PC-3 (cell line): ENCODE data around the gene CEACAM21. TPM values are rescaled to one million over a fixed set of nuclear protein-coding genes. Genes with fewer than 3 reads are reported as not detected.

Experiments used
- ATAC-seq: fragments of 200-7000 bp; cut with Tn5 transposase; 2 replicates; pipeline ENCODE4 v1.9.1; 2020; ENCODE audit warnings: mild to moderate bottlenecking, moderate library complexity
- BruUV-seq: library from RNA; stranded (reverse); fragments of 400-500 nt; replicated peaks from 2 replicates; lab custom pipeline; 2021; lab: Mats Ljungman, UMichigan
- CTCF ChIA-PET: fragments of 300-600 bp; sonication (Branson Sonifier 250); formaldehyde crosslinking; loops from one replicate; lab custom pipeline; 2022; ENCODE audit warnings: antibody characterized with exemption; lab: Charles Lee
- POLR2A ChIA-PET: fragments of 300-600 bp; sonication (Branson Sonifier 250); formaldehyde crosslinking; loops from one replicate; lab custom pipeline; 2022; ENCODE audit warnings: antibody characterized with exemption; ENCODE audit not compliant: unreplicated experiment; lab: Charles Lee
- DNase-seq: peaks from one replicate; pipeline ENCODE4 v3.0.0-alpha.2; 2015
- H2AFZ ChIP-seq: fragments of 300-600 bp; sonication (generic); 2 replicates; pipeline ENCODE4 v1.6.0; 2016; ENCODE audit warnings: antibody characterized with exemption, low read length
- H3F3A ChIP-seq: fragments of 300-600 bp; sonication (generic); one replicate; pipeline ENCODE4 v1.6.0; 2017; ENCODE audit warnings: antibody characterized with exemption, low read length, control low read depth, mild to moderate bottlenecking; ENCODE audit not compliant: unreplicated experiment
- H3K27ac ChIP-seq: fragments of 300-600 bp; sonication (generic); 2 replicates; pipeline ENCODE4 v1.5.1; 2016; ENCODE audit warnings: mild to moderate bottlenecking, low read length
- H3K27me3 ChIP-seq: fragments of 300-600 bp; sonication (generic); 2 replicates; pipeline ENCODE4 v1.6.1; 2016; ENCODE audit warnings: low read length, mixed read lengths
- H3K36me3 ChIP-seq: fragments of 300-600 bp; sonication (generic); 2 replicates; pipeline ENCODE4 v1.6.1; 2016; ENCODE audit warnings: low read depth, mixed run types, low read length, mixed read lengths
- H3K4me1 ChIP-seq: fragments of 300-600 bp; sonication (generic); 2 replicates; pipeline ENCODE4 v1.5.1; 2016; ENCODE audit warnings: low read length; ENCODE audit not compliant: insufficient read depth
- H3K4me2 ChIP-seq: fragments of 300-600 bp; sonication (generic); 2 replicates; pipeline ENCODE4 v1.6.0; 2016; ENCODE audit warnings: low read length
- H3K4me3 ChIP-seq: fragments of 300-600 bp; sonication (generic); 2 replicates; pipeline ENCODE4 v1.5.1; 2016; ENCODE audit warnings: mild to moderate bottlenecking, low read length, mixed read lengths
- H3K79me2 ChIP-seq: fragments of 300-600 bp; sonication (generic); 2 replicates; pipeline ENCODE4 v1.6.1; 2017; ENCODE audit warnings: low read length, mixed read lengths
- H3K9ac ChIP-seq: fragments of 300-600 bp; sonication (generic); 2 replicates; pipeline ENCODE4 v1.6.0; 2016; ENCODE audit warnings: mild to moderate bottlenecking, low read length
- H3K9me2 ChIP-seq: fragments of 300-600 bp; sonication (generic); replicated peaks from 2 replicates; pipeline ENCODE4 v1.6.1; 2016; ENCODE audit warnings: mixed run types, low read length, mixed read lengths
- H3K9me3 ChIP-seq: fragments of 300-600 bp; sonication (generic); 2 replicates; pipeline ENCODE4 v1.6.1; 2016; ENCODE audit warnings: low read length, mixed read lengths
- H4K20me1 ChIP-seq: fragments of 300-600 bp; sonication (generic); 2 replicates; pipeline ENCODE4 v1.6.1; 2016; ENCODE audit warnings: low read length, mixed read lengths
- EZH2 ChIP-seq: fragments of 300-600 bp; sonication (generic); IDR thresholded peaks from one replicate; pipeline ENCODE4 v1.6.1; 2017; ENCODE audit warnings: antibody characterized with exemption, mild to moderate bottlenecking, low read length; ENCODE audit not compliant: unreplicated experiment
- EZH2phosphoT487 ChIP-seq: fragments of 300-600 bp; sonication (generic); IDR thresholded peaks from 2 replicates; pipeline ENCODE4 v1.6.1; 2018; ENCODE audit warnings: mild to moderate bottlenecking, antibody characterized with exemption, low read length, borderline replicate concordance
- intact Hi-C: fragments of 100-400 bp; cut with micrococcal nuclease; formaldehyde crosslinking; loops from 2 replicates; pipeline ENCODE4 v1.9.0; 2023
- total RNA-seq: library from RNA; depleted of rRNA; stranded (reverse); fragments of >200 nt; gene quantifications from 2 replicates; pipeline ENCODE4 v1.2.3, GENCODE V29; 2014
- TF ChIP-seq, protein P1 (sequence below): fragments of 300-600 bp; sonication (generic); conservative IDR thresholded peaks from 2 replicates; pipeline ENCODE4 v1.5.1; 2017; ENCODE audit warnings: antibody characterized with exemption, low read depth, mild to moderate bottlenecking, low read length

The CEACAM21 gene
- total RNA-seq, 1 experiment from 2014 or later, result not detected

DNA sequence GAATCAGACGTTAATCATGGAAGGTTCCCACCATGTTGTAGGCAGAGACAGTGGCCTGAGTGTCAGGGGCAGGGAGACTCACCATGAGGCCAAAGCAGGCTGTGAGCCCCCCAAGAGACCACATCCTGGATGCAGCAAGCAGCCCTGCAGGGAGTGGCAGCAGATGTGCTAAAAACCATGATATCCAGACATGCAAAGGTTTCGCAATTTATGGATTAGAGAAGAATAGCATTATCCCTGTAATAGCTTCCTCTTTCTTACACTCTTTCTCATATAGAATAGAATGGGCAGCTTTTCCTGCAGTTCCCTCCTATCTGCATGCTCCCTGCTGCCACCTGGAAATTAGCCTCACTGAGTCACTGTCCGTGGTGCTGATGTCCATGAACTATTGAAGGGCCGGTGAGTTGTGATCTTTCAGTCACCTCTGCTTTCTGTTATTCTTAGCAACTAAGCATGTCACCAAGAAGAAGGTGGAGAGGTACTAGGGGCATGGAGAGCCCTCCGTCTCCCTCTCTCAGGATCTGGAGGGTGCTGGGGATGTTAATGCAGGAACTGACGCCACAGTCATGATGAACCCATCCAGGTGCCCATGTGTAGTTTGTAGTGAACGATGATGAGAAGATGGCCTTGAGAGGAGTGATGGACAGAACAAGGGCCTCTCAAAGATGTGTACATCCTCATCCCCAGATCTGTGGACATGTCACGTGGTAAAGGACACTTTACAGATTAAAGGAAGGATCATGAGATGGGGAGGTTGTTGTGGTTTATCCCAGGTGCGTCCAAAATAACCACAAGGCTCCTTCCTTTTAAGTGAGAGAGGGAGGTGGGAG lies 41.0 kb downstream of the CEACAM21 start:
- Histone ChIP-seq H3K9me3 (no peaks in the 10 kb centered on the region), H3K9me2 (no peaks in the 10 kb centered on the region), H3K9ac (no peak overlapping the region), H3K79me2 (no peaks in the 10 kb centered on the region), H3K4me1 (no peaks in the 10 kb centered on the region), H3K27me3 (peaks cover 6% of the 10 kb centered on the region; the same call in 1 of the 2 replicates), H2AFZ (no peak overlapping the region), H3K27ac (no peak overlapping the region), H3F3A (no peaks in the 10 kb centered on the region), H3K4me3 (no peak overlapping the region), H3K4me2 (no peak overlapping the region), H4K20me1 (no peaks in the 10 kb centered on the region), H3K36me3 (no peaks in the 10 kb centered on the region)
- BruUV-seq, result no TSS peak
- TF ChIP-seq EZH2 (no peak), EZH2phosphoT487 (no peak)
- TF ChIP-seq, protein P1, sequence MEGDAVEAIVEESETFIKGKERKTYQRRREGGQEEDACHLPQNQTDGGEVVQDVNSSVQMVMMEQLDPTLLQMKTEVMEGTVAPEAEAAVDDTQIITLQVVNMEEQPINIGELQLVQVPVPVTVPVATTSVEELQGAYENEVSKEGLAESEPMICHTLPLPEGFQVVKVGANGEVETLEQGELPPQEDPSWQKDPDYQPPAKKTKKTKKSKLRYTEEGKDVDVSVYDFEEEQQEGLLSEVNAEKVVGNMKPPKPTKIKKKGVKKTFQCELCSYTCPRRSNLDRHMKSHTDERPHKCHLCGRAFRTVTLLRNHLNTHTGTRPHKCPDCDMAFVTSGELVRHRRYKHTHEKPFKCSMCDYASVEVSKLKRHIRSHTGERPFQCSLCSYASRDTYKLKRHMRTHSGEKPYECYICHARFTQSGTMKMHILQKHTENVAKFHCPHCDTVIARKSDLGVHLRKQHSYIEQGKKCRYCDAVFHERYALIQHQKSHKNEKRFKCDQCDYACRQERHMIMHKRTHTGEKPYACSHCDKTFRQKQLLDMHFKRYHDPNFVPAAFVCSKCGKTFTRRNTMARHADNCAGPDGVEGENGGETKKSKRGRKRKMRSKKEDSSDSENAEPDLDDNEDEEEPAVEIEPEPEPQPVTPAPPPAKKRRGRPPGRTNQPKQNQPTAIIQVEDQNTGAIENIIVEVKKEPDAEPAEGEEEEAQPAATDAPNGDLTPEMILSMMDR, result no peak
- ChIA-PET CTCF (no interaction called here), POLR2A (no interaction called here)
- intact Hi-C loops, result no loop called here
- ATAC-seq, result no peak
- DNase-seq, result peak; percentile 44

DNA sequence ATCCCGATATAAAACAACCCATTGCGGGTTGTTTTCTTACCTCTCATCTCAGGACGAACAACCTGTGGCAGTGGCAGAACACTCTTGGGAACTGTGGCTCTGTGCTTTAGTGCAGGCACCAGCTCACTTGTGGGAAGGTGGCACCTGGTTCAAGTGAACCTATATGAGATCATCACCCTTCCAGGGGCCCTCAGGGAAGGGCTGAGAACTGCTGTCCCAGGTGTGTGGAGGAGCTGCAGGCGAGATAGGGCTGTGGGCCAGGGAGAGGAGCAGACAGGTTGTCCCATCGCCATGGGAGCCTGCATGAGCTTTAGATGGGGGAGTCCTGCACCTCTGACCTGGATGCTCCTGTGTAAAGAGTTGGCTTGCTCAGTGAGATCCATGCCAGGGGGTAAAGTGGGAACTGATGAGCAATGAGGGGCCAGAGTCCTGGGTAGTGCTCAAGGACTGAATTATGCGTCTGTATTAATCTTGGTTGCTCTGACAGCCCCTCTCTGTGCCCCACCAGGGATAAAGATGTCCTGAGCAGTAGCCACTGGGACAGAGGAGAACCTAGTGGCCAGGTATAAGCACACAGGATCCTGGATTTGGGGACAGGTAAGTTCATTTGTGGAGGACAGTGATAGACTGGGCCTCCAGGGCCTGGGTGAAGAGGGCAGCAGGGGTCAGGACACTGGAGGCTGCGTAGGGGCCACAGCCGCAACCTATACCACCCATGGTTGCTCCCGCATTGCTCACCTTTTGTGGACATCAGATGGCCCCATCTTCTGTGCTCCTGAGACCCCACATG lies 42.2 kb downstream of the CEACAM21 start:
- Histone ChIP-seq H3K9me2 (no peaks in the 10 kb centered on the region), H3K9me3 (no peaks in the 10 kb centered on the region), H3K4me2 (no peak overlapping the region), H3K36me3 (no peaks in the 10 kb centered on the region), H3K27ac (no peak overlapping the region), H3K79me2 (no peaks in the 10 kb centered on the region), H4K20me1 (no peaks in the 10 kb centered on the region), H3K4me3 (no peak overlapping the region), H3K4me1 (no peaks in the 10 kb centered on the region), H3F3A (no peaks in the 10 kb centered on the region), H3K27me3 (0 out of 2 replicates have a peak, but pooled peaks cover 4% of the 10 kb centered on the region), H3K9ac (no peak overlapping the region), H2AFZ (no peak overlapping the region)
- POLR2A ChIA-PET, result no interaction called here
- intact Hi-C loops, result no loop called here
- no peak for DNase-seq
- TF ChIP-seq EZH2, result no peak
- TF ChIP-seq, protein P1, result no peak
- no peak for ATAC-seq
- CTCF ChIA-PET, result no interaction called here
- no TSS peak for BruUV-seq
